Large intestine (tissue), 12 donors: ENCODE data around the gene FAM181A. TPM values are rescaled to one million over a fixed set of nuclear protein-coding genes. Genes with fewer than 3 reads are reported as not detected.

Experiments
- DNase-seq, 2 donors: peaks; one replicate each; pipeline versions ENCODE4 v3.0.0 to v3.0.0-alpha.2; 2013
- H3K27ac ChIP-seq: one replicate; pipeline ENCODE4 v1.5.1; 2013; ENCODE audit warnings: low read length
- H3K27me3 ChIP-seq: 2 replicates; pipeline ENCODE4 v1.6.1; 2013; ENCODE audit warnings: low read length; ENCODE audit not compliant: control insufficient read depth, insufficient read depth
- H3K36me3 ChIP-seq: 2 replicates; pipeline ENCODE4 v1.6.1; 2013; ENCODE audit warnings: low read length; ENCODE audit not compliant: control insufficient read depth, insufficient read depth
- H3K4me1 ChIP-seq: one replicate; pipeline ENCODE4 v1.6.1; 2013; ENCODE audit warnings: low read length; ENCODE audit not compliant: control insufficient read depth, insufficient read depth
- H3K4me3 ChIP-seq: one replicate; pipeline ENCODE4 v1.5.1; 2013; ENCODE audit warnings: low read length
- H3K9me3 ChIP-seq: one replicate; pipeline ENCODE4 v1.6.1; 2013; ENCODE audit warnings: mild to moderate bottlenecking, low read depth, low read length, moderate library complexity; ENCODE audit not compliant: control insufficient read depth
- WGBS: methylation state at CpG from one replicate; pipeline ENCODE4 v1.1.5; 2013; ENCODE audit warnings: low lambda C conversion rate; ENCODE audit not compliant: insufficient coverage; 5-methylcytosine and 5-hydroxymethylcytosine counted together
- long read RNA-seq, 11 donors: transcript quantifications; one replicate each; lab custom pipeline, GENCODE V29; 2026
- polyA plus RNA-seq: library from polyadenylated mRNA; unstranded; fragments of 120-200 nt; gene quantifications from one replicate; pipeline ENCODE4 v1.2.1, GENCODE V29; 2013

The FAM181A gene
- polyA plus RNA-seq = not detected
- long read RNA-seq, donor 1 = 0 reads
- long read RNA-seq, donor 2 = 0 reads
- long read RNA-seq, donor 3 = 0 reads
- long read RNA-seq, donor 4 = 0 reads
- long read RNA-seq, donor 5 = 0 reads
- long read RNA-seq, donor 6 = 0 reads
- long read RNA-seq, donor 7 = 0 reads
- long read RNA-seq, donor 8 = 0 reads
- long read RNA-seq, donor 9 = 0 reads
- long read RNA-seq, donor 10 = 0 reads
- long read RNA-seq, donor 11 = 0 reads

DNA sequence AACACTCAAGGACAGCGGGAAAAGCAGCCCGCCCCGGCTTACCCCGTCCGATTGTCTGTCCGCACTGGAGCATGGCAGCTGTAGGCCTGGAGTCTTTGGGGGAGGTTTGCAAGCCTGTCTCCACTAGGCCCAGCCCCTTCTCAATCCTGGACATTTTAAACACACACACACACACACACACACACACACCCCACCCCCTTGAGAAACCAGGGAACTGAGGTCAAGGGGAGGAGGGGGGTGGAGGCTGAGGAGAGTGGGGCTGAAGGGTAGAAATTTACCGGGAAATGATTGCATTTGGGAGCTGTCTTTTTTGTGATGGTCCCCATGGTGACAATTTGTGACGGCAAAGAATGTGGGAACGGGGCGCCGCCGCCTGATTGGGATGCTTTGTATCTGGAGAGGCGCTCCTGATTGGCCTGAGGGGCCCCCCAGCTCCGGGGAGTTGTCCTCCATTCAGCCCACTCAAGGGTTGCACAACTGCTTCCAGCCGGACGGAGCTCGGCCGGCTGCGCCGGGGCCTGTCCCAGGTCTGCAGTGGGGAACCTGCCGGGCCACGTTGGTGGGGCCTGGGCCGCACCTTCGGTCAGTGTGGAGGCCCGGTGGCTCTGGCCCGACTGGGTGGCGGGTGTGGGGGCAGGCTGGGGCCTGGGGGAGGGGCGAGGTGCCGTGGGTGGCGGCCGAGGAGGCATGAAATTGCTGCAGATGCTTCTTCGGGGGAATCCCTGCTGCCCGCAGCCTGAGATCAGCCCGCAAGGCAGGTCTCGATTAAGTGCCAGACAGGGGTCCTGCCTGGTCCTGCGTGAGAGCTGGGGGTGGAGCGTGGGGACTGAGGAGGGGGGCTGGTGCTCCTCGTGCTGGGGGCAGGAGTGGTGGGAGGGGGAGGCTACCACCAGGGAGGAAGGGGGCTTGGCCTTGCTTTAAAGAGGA lies at the start of gene FAM181A:
TSS of gene FAM181A (plus strand) at position 472 of the 927 bp plus-strand sequence. CDS start 942 bp downstream, outside the sequence.
- no peak within 1 kb of the TSS for H3K4me3 ChIP-seq
- H3K4me1 ChIP-seq = no peaks in the 10 kb centered on the region
- no peaks in the 10 kb centered on the region for H3K27me3 ChIP-seq
- no peak for DNase-seq
- H3K36me3 ChIP-seq = no peaks in the 10 kb centered on the region
- H3K9me3 ChIP-seq = no peaks in the 10 kb centered on the region
- WGBS = no CpG with 5 or more reads among the region's 38 CpGs
- no peak within 1 kb of the TSS for H3K27ac ChIP-seq

GRCh38 chr14:93878212-93878611 lies 48.9 kb upstream of the FAM181A start:
- Histone ChIP-seq H3K9me3 (no peaks in the 10 kb centered on the region), H3K4me1 (no peaks in the 10 kb centered on the region), H3K27ac (no peak overlapping the region), H3K27me3 (peaks cover 21% of the 10 kb centered on the region), H3K36me3 (no peaks in the 10 kb centered on the region), H3K4me3 (no peak overlapping the region)
- DNase-seq = no peak
- no CpG with 5 or more reads among the region's 8 CpGs for WGBS

DNA sequence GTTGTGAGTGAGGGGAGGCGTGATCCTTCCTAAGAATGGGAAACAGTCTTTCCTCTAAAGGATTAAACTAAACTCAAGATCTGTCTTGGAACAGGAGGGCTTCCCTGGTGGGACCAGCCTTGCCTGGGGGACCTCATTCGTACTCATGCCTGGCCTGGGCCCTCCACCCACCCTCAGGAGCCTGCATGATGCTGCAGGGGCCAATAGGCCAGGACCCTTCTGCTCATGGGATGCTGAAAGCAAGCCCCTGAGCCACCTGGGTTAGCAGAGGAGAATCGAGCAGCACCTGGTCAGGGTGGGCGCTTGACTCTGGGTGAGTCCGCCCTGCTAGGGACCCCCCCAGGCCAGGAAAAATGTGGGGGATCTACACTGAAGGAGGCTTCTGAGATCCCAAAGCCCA lies 48.3 kb upstream of the FAM181A start:
- no peaks in the 10 kb centered on the region for H3K9me3 ChIP-seq
- WGBS = no CpG with 5 or more reads among the region's 5 CpGs
- no peak for DNase-seq
- H3K27ac ChIP-seq = no peak overlapping the region
- no peaks in the 10 kb centered on the region for H3K4me1 ChIP-seq
- H3K36me3 ChIP-seq = no peaks in the 10 kb centered on the region
- no peak overlapping the region for H3K4me3 ChIP-seq
- H3K27me3 ChIP-seq = peaks cover 21% of the 10 kb centered on the region

GRCh38 chr14:93879362-93879983 lies 47.7 kb upstream of the FAM181A start:
- Histone ChIP-seq H3K27ac (no peak overlapping the region), H3K4me1 (no peaks in the 10 kb centered on the region), H3K9me3 (no peaks in the 10 kb centered on the region), H3K36me3 (no peaks in the 10 kb centered on the region), H3K27me3 (peaks cover 21% of the 10 kb centered on the region), H3K4me3 (no peak overlapping the region)
- DNase-seq = no peak
- WGBS = no CpG with 5 or more reads among the region's 7 CpGs

GRCh38 chr14:93880021-93880820 lies 46.9 kb upstream of the FAM181A start:
- Histone ChIP-seq H3K27me3 (peaks cover 21% of the 10 kb centered on the region), H3K9me3 (no peaks in the 10 kb centered on the region), H3K4me3 (no peak overlapping the region), H3K27ac (no peak overlapping the region), H3K4me1 (no peaks in the 10 kb centered on the region), H3K36me3 (no peaks in the 10 kb centered on the region)
- WGBS = 100% methylated on average over 2 of the region's 11 CpGs
- no peak for DNase-seq

DNA sequence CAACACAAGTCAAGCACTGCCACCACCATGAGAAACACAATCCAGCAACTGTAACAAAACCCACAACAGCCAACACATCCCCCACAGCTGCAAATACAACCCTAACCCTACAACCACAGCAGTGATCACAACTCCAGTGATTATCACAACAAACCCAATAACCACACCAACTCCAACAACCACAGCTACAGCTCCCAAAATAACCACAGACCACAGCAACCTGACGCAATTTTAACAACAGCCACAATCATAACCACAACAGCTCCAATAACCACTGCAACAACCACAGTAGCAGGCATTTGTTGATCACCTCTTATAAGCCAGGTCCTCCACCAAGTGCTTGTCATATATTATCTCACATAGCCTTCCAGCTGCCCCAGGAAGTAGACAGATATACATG lies 42.2 kb upstream of the FAM181A start:
- Histone ChIP-seq H3K36me3 (no peaks in the 10 kb centered on the region), H3K27ac (no peak overlapping the region), H3K27me3 (peaks cover 16% of the 10 kb centered on the region), H3K9me3 (no peaks in the 10 kb centered on the region), H3K4me1 (no peaks in the 10 kb centered on the region), H3K4me3 (no peak overlapping the region)
- no CpG with 5 or more reads among the region's 1 CpG for WGBS
- DNase-seq = no peak

GRCh38 chr14:93888995-93889394 lies 38.1 kb upstream of the FAM181A start:
- Histone ChIP-seq H3K27ac (no peak overlapping the region), H3K36me3 (no peaks in the 10 kb centered on the region), H3K4me3 (no peak overlapping the region), H3K9me3 (no peaks in the 10 kb centered on the region), H3K27me3 (peaks cover 16% of the 10 kb centered on the region), H3K4me1 (no peaks in the 10 kb centered on the region)
- DNase-seq = no peak
- no CpG with 5 or more reads among the region's 12 CpGs for WGBS

GRCh38 chr14:93889739-93890483 lies 37.2 kb upstream of the FAM181A start:
- H3K4me1 ChIP-seq = no peaks in the 10 kb centered on the region
- no peak overlapping the region for H3K4me3 ChIP-seq
- peaks cover 16% of the 10 kb centered on the region for H3K27me3 ChIP-seq
- WGBS = no CpG with 5 or more reads among the region's 9 CpGs
- H3K27ac ChIP-seq = no peak overlapping the region
- no peaks in the 10 kb centered on the region for H3K36me3 ChIP-seq
- H3K9me3 ChIP-seq = no peaks in the 10 kb centered on the region
- DNase-seq = no peak

GRCh38 chr14:93891756-93892504 lies 35.2 kb upstream of the FAM181A start:
- peaks cover 16% of the 10 kb centered on the region for H3K27me3 ChIP-seq
- no peak for DNase-seq
- no peaks in the 10 kb centered on the region for H3K4me1 ChIP-seq
- no peak overlapping the region for H3K27ac ChIP-seq
- no peak overlapping the region for H3K4me3 ChIP-seq
- WGBS = no CpG with 5 or more reads among the region's 15 CpGs
- H3K9me3 ChIP-seq = no peaks in the 10 kb centered on the region
- no peaks in the 10 kb centered on the region for H3K36me3 ChIP-seq
